Measurements from ENCODE around the gene C6orf89.

The C6orf89 gene, protein sequence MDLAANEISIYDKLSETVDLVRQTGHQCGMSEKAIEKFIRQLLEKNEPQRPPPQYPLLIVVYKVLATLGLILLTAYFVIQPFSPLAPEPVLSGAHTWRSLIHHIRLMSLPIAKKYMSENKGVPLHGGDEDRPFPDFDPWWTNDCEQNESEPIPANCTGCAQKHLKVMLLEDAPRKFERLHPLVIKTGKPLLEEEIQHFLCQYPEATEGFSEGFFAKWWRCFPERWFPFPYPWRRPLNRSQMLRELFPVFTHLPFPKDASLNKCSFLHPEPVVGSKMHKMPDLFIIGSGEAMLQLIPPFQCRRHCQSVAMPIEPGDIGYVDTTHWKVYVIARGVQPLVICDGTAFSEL

DNA sequence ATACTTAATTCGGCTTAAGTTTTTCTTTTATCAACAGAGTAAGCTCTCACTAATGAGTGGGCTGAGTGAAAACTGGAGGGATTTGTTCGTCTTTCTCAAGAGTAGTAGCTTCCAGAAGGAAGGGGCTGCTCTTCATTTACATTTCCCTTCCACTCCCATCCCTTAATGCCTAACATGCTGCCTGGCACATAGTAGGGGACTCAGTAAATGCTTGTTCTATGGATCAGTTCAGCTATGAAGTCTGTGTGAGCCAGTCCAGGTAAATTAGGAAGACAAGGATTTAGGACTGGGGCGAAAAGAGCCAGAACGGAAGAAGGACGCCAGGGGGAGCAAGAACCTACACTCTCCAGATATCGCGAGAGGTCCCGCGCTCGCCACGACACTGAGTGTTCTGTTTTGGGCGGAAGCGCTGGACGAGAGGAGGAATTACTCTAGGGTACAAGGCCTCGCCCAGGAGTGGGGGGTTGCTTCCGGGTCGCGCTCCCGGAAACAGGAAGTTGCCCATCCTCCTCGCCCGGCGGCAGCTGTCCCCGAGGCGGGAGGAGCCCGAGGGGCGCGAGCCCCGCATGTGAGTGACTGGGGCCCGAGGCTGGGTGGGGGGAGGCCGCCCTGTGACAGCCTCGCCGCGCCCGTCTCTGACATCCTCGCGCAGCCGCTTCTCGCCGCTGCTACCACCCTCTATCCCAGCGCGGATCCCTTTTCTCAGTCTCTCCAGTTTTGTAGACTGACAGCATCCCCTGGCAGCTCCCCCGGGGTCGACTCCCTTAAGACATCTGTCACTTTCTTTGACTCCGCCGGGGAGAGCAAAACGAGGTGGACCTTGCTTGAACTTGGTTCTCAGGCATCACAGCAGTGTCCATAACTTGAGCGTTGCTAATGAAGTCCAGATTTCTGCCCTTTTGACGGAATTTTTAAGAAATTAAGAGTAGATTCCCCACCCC, at the start of gene C6orf89:
Gene C6orf89, plus strand, starts transcription at position 492 of the 941 bp plus-strand sequence. CDS start 13,493 bp downstream, outside the sequence.
- peak; percentile 97 for FAIRE-seq
- peak; percentile 73; the same call in 1 of the 2 replicates for TF ChIP-seq POLR2A (IDR thresholded peaks at IDR 0.05; ENCODE audit: low read depth, low read length)
- peak; percentile 81 for DNase-seq (ENCODE audit: insufficient read length, low spot score)

DNA sequence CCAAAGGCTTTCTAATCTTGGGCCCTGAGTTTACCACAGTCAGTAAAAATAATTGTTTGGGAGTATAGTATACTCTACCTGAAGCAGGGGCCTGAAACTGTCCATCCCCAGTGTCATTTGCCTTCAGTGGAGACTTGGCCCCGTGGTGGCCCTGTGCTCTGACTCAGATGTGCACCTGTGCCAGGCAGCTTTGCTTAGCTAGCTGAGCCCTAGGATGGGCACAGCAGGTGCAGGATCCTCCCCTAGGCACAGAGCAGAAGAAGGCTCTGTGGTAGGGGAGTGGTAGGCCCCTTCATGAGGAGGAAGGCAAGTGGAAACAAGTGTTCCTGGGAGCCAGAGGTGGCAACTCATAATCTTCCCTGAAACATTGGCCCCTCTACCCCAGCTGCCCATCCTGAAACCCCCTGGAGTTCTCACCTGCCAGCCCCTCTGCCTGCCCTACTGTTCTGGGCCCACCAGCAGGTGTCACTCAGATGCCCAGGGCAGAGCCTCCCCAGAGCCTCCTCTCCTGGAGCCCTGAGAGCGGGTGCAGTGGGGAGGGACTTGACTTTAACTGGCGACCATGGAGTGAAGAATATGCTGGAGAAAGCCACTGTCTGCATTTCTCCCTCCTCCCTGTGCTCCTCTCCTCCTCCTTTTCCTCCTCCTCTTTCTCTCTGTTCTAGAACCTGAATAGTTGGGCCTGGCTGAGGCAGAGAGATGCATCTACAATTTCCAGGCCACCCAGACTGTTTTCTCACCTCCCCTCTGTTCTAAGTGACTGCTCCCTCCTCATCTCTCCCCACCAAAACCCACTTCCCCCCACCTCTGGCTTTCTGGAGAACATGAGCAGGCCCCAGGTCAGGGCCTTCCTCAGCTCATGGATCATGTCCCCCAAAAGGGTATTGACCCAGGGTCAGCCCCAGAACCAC, 49.4 kb upstream of the C6orf89 start:
- no peak for FAIRE-seq
- DNase-seq (ENCODE audit: insufficient read length, low spot score): no peak
- no peak for TF ChIP-seq POLR2A (IDR thresholded peaks at IDR 0.05; ENCODE audit: low read depth, low read length)

DNA sequence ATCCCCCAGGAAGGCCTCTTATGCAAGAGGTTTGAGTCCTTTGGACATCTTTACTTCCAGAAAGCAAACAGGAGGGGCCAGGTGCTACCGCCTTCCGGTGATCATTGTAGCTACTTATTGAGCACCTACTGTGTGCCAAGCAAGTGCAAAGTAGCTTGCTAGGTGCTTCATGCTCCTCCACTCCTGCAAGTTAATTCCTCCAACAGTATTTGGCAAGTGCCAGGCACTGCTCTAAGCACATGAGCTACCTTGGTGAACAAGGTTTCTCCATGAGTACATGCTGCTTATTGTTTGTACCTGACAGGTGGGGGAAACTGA, 48.8 kb upstream of the C6orf89 start:
- TF ChIP-seq POLR2A (IDR thresholded peaks at IDR 0.05; ENCODE audit: low read depth, low read length): no peak
- DNase-seq (ENCODE audit: insufficient read length, low spot score) (no peak), FAIRE-seq (no peak)

DNA sequence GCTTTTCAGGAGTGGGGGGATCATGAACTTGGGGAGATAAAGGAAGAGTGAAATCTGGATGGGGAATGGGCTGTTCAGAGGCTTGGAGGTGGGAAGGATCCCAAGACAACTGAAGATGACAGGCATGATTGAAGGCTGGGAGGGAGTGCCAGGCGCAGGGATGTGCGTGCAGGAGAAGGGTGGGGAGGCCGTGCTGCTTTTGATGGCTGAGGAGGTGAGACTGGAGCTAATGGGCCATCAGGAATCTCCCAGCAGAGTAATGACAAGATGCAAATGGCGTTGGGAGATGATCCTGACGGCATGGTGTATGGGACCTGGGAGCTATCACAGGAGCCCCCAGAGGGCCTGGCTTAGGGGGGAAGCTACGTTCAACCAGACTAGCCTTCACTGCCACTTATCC, 48.1 kb upstream of the C6orf89 start:
- FAIRE-seq: no peak
- TF ChIP-seq POLR2A (IDR thresholded peaks at IDR 0.05; ENCODE audit: low read depth, low read length): no peak

DNA sequence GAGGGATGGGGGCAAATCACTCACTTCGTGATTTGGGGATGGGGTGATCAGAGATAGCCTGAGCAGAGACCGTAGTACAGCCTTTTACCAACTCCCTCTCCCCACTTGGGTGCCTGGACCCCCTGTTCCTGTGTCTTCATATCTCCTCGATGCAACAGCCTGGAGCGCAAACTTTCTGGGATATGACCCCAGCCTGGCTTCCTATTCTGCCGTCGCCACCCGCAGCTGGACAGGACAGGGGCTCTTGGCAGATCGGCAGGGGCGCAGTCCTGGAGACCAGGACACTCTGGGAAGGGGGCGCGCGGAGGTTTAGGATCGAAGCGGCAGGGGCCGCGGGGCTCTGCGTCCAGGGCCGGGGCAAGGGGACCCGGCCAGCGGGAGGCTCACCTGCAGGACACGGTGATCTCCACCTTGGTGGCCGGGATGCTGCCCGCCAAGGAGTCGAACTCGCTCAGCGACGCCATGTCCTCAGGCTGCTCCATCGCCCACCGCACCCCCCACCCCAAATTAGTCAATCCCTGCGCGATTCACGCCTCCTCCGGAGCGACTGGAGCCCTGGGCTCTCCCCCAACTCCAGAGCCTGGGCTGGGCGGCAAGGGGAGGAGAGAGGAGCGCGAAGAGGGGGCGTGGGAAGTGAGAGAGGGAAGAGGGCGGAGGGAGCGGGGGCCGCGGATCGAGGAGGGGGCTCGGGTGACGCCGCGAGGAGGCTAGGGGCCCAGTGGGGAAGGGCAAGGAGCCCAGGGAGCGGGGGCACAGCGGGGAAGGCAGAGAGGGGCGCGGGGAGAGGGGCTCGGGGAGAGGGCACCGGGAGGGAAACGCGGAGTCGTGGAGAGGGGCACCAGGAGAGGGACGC, 46.6 kb upstream of the C6orf89 start, which contains the start of gene CPNE5:
Gene CPNE5, minus strand, starts transcription at position 549 of the 853 bp plus-strand sequence. Its CDS starts 67 bp downstream, at position 482.
- no peak for TF ChIP-seq POLR2A (IDR thresholded peaks at IDR 0.05; ENCODE audit: low read depth, low read length)
- no peak for DNase-seq (ENCODE audit: insufficient read length, low spot score)
- FAIRE-seq: no peak

More for the DNA sequence above, 48.1 kb upstream of the C6orf89 start:
- DNase-seq (ENCODE audit: insufficient read length, low spot score): no peak

DNA sequence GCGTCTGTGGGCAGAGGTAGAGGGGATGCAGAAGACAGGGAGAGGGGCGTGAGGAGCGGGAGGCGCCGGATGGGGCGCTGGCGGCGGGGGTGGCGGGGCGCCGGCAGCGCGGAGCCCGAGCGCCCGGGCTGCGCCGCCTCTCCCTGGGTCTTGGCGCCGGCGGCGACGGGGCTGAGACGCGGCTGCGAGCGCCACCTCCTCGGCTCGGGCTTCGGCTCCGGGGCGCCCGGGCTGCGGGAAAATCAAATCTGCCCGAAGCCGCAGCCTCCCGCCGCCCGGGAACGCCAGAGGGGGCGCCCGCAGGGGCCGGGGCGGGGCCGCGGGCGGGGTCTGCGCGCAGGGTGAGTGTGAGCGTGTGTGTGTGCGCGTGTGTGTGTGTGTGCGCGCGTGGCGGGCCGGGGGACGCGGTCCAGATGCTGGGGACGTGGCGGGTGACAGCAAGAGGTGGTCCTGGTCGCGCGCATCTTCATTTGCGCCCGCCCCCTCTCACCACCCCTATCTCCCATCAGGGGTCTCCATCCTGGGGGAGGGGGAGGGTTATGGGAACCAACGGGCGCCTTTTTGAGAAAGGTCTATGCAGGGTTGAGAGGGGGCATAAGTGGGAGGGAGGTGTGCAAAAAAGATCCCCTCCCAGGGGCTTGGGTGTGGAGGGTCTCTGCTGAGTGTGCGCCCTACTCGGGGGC, 45.9 kb upstream of the C6orf89 start:
- no peak for TF ChIP-seq POLR2A (IDR thresholded peaks at IDR 0.05; ENCODE audit: low read depth, low read length)
- FAIRE-seq: no peak
- DNase-seq (ENCODE audit: insufficient read length, low spot score): no peak

DNA sequence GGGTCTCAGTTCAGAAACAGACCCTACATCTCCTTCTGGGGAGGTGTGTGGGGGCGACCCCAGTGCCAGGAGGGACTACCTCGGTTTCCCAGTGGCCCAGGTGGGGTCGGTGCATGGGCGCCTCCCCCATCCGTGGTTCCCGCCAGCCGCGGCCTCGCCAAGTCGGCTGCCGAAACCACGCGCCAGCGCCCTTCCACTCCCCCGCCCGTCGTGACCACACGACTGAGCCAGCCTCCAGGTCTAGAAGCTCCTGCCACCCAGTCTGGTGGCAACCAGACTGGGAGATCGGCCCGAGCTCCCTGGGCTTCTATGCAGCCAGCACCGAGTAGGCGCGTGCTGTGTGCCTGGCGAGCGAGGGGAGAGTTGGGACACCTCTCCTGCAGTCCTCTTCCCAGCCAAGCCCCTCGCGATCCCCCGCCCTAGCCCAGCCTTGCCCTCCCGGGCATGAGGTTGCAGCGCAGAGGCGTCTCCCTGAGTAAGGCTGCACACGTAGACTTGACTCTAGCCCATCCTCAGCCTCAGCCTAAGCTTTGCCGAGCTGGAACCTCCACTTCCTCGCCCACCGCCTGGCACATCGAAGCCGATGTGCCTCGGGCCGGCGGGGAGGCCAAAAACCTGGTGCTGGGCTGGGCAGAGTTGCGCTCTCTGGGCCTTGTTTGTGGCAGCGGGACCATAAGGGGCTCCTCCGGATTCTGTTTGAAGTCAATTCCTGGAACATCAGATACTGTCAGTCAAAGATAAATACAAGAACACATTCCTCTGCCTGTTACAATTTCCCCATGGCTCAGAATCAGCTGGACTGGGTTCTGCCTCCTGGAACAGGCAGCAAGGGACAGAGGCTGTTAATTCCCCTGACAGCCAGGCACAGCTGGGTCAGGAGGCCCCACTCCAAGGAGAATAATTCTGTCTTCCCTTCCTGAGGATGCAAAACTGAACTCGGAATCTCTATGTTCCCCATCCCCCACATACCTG, 45.0 kb upstream of the C6orf89 start:
- TF ChIP-seq POLR2A (IDR thresholded peaks at IDR 0.05; ENCODE audit: low read depth, low read length): no peak
- FAIRE-seq (no peak), DNase-seq (ENCODE audit: insufficient read length, low spot score) (no peak)

DNA sequence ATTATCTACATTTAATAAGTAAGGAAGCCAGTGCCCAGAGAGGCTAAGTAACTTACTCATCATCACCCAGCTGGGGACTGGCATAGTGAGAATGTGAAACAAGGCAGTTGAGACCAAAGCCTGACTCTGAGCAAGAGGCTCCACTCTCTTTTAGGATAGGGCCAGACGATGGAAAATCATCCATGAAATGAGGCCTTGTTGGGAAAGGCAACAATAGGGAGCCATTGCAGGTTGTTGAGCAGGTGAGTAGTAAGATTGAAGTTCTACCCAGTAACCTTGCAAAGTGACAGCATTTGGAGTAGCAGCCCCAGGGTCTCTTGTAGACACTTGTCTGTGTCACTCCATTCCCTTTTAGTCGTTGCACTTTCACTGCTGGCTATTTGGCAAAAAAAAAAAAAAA, 44.0 kb upstream of the C6orf89 start:
- TF ChIP-seq POLR2A (IDR thresholded peaks at IDR 0.05; ENCODE audit: low read depth, low read length): no peak
- DNase-seq (ENCODE audit: insufficient read length, low spot score): no peak
- no peak for FAIRE-seq

DNA sequence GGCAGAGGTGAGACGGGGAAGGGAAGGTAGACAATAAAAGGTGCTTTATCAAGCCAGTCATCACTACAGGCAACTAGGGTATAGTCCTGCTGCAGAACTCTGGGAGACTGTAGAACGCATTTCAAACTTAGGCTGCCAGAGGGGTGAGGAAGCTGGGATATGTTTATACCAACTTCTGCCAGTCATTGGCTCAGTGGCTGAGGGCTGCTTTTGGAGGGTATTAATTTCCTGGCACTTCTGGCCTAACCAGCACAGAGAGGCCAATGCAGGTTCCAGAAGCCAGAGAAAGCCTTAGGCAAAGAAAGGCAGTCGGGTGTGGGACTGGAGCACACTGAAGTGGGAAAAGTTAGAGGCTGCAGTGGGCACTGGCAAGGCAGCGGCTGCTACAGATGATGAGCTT, 42.6 kb upstream of the C6orf89 start:
- TF ChIP-seq POLR2A (IDR thresholded peaks at IDR 0.05; ENCODE audit: low read depth, low read length): no peak
- FAIRE-seq (no peak), DNase-seq (ENCODE audit: insufficient read length, low spot score) (no peak)

DNA sequence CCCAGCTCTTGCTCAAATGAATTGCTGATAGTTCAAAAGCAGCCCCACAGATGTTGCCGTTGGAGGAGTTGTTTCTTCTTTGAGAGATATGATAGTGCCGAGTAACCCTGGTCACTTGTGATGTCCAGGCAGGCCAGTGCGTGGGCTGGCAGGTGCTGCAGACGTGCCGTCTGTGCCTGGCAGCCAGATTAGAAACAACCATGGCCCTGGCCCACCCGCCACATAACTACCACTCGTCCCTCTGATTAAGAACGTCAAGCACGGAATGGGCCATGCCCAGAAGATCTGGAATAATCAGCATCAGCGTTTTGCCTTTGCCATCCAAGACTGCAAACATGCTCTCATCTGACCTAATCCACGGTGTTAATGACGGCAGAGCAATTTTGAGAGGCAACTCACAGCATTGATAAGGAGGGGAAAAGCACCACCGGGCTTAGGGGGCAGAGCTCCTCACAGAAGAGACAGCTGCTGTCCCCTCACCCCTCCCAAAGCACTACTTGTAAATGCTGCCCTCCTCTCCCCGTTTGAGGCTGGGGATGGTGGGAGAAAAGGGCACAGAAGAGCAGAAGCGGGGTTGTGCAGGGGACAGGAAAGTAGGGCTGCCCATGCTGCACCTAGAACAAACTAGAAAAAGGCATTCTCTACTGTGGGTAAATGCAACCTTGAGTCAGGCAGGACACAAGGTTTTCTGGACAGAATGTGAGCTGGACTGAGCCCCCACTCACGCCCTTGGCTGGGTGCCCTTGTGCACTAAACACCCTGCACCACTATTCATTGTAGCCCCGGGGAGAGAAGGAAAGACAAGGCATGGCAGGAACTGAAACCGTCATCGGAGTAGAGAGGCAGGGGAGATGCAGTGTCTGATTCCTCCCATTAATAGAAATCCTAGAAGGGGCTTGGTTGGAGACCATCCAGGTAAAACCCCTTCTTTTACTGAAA, 41.3 kb upstream of the C6orf89 start:
- FAIRE-seq: no peak
- no peak for DNase-seq (ENCODE audit: insufficient read length, low spot score)
- TF ChIP-seq POLR2A (IDR thresholded peaks at IDR 0.05; ENCODE audit: low read depth, low read length): no peak

All from H54 (cell line).